ENCODE measurements around the gene S100A2.

GRCh38 chr1:153608742-153609584 lies 43.3 kb upstream of the S100A2 start:
- TF ChIP-seq CTCF (IDR thresholded peaks at IDR 0.05), result no peak
- TF ChIP-seq ZFX (IDR thresholded peaks at IDR 0.05; ENCODE audit: borderline replicate concordance), result no peak
